Panc1 (cell line): ENCODE results near the gene ZBTB20. TPM values are rescaled to one million over a fixed set of nuclear protein-coding genes. Genes with fewer than 3 reads are reported as not detected.

Experiments used
- ATAC-seq: fragments of 200-7000 bp; cut with Tn5 transposase; 2 replicates; pipeline ENCODE4 v1.9.1; 2020; ENCODE audit warnings: mild to moderate bottlenecking, moderate library complexity
- BruUV-seq: library from RNA; stranded (reverse); fragments of 400-500 nt; replicated peaks from 2 replicates; lab custom pipeline; 2021; lab: Mats Ljungman, UMichigan
- CTCF ChIA-PET: fragments of 300-600 bp; sonication (Branson Sonifier 250); formaldehyde crosslinking; loops from one replicate; lab custom pipeline; 2022; ENCODE audit warnings: antibody characterized with exemption; lab: Charles Lee
- POLR2A ChIA-PET: fragments of 300-600 bp; sonication (Branson Sonifier 250); formaldehyde crosslinking; loops from one replicate; lab custom pipeline; 2022; ENCODE audit warnings: antibody characterized with exemption; lab: Charles Lee
- DNase-seq: peaks from one replicate; pipeline ENCODE4 v3.0.0-alpha.2; 2010; ENCODE audit warnings: low read depth, low spot score
- H3K27ac ChIP-seq: 2 replicates; pipeline ENCODE4 v1.5.1; 2011; ENCODE audit warnings: mild to moderate bottlenecking, low read length, inconsistent platforms
- H3K27me3 ChIP-seq: fragments of 200-500 bp; sonication (Bioruptor generic); 2 replicates; pipeline ENCODE4 v1.6.0; 2014; ENCODE audit warnings: low read length, inconsistent platforms; ENCODE audit not compliant: control insufficient read depth, insufficient read depth
- H3K36me3 ChIP-seq: fragments of 200-500 bp; sonication (Bioruptor generic); 2 replicates; pipeline ENCODE4 v1.5.1; 2014; ENCODE audit warnings: inconsistent platforms, mild to moderate bottlenecking, low read length, moderate library complexity; ENCODE audit not compliant: control insufficient read depth, insufficient read depth
- H3K4me1 ChIP-seq: 2 replicates; pipeline ENCODE4 v1.5.1; 2011; ENCODE audit warnings: inconsistent platforms, mild to moderate bottlenecking, low read length, moderate library complexity; ENCODE audit not compliant: control insufficient read depth, insufficient read depth
- H3K4me3 ChIP-seq, 2 experiments: 2 replicates each; pipeline ENCODE4 v1.5.1; 2011 to 2012; ENCODE audit warnings: low read depth in 2 of 2, low read length in 2 of 2, mild to moderate bottlenecking in 2 of 2, inconsistent platforms in 1 of 2, moderate library complexity in 1 of 2
- H3K9me3 ChIP-seq: fragments of 200-500 bp; sonication (Bioruptor generic); 2 replicates; pipeline ENCODE4 v1.5.1; 2014; ENCODE audit warnings: low read depth, mild to moderate bottlenecking, inconsistent platforms, low read length, moderate library complexity; ENCODE audit not compliant: control insufficient read depth, insufficient read depth
- POLR2AphosphoS5 ChIP-seq: IDR thresholded peaks from 2 replicates; pipeline ENCODE4 v1.6.1; 2012; ENCODE audit warnings: mild to moderate bottlenecking, low read depth, low read length, moderate library complexity
- SIN3A ChIP-seq: IDR thresholded peaks from 2 replicates; pipeline ENCODE4 v1.6.1; 2012; ENCODE audit warnings: low read depth, mild to moderate bottlenecking, low read length, moderate library complexity, borderline replicate concordance; ENCODE audit not compliant: insufficient read depth
- TCF7L2 ChIP-seq: IDR thresholded peaks from 2 replicates; pipeline ENCODE4 v1.6.1; 2011; ENCODE audit warnings: mild to moderate bottlenecking, low read depth, low read length, inconsistent platforms
- in situ Hi-C: cut with HindIII; loops from 2 replicates; pipeline ENCODE4 v1.10.0; 2016; ENCODE audit warnings: low sequenced_read_pairs, low pct_unique_long_range_greater_than_20kb
- intact Hi-C: fragments of 100-400 bp; cut with micrococcal nuclease; formaldehyde crosslinking; loops from one replicate; pipeline ENCODE4 v1.10.0; 2022; ENCODE audit not compliant: unreplicated experiment
- total RNA-seq: library from RNA; stranded (reverse); gene quantifications from one replicate; pipeline ENCODE4 v1.2.1, GENCODE V29; 2021; ENCODE audit not compliant: unreplicated experiment
- TF ChIP-seq, protein P1 (sequence below), 2 experiments: IDR thresholded peaks; 2 replicates each; pipeline ENCODE4 v1.6.1; 2011 to 2012; ENCODE audit warnings: low read depth in 2 of 2, control low read depth in 1 of 2, low read length in 1 of 2, mild to moderate bottlenecking in 1 of 2, moderate library complexity in 1 of 2; ENCODE audit not compliant: insufficient read depth in 1 of 2
- TF ChIP-seq, protein P2 (sequence below): fragments of 450-650 bp; IDR thresholded peaks from 2 replicates; pipeline ENCODE4 v1.5.1; 2017; ENCODE audit warnings: mild to moderate bottlenecking

The ZBTB20 gene
- total RNA-seq, 1 experiment from 2014 or later, result 4.1 TPM

DNA sequence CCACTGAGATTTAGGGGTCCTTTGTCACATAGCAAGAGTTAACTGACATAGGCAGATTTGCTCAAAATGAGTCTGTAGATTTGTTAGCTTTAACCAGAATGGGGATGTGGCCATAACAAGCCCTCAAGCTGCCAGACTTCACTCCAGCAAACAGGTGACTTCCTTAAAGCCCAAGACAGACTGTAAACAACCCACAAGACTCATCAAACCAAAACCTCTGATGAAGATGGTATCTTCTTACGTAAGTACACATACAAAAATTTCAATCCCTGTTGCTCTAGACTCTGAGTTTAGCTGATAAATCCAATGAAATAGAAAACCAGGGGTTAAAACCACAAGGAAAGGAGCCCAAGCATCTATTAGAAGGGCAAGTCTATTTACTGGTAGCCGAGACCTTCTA is 18.2 kb upstream of the ZBTB20 start:
- POLR2A ChIA-PET, result no interaction called here

DNA sequence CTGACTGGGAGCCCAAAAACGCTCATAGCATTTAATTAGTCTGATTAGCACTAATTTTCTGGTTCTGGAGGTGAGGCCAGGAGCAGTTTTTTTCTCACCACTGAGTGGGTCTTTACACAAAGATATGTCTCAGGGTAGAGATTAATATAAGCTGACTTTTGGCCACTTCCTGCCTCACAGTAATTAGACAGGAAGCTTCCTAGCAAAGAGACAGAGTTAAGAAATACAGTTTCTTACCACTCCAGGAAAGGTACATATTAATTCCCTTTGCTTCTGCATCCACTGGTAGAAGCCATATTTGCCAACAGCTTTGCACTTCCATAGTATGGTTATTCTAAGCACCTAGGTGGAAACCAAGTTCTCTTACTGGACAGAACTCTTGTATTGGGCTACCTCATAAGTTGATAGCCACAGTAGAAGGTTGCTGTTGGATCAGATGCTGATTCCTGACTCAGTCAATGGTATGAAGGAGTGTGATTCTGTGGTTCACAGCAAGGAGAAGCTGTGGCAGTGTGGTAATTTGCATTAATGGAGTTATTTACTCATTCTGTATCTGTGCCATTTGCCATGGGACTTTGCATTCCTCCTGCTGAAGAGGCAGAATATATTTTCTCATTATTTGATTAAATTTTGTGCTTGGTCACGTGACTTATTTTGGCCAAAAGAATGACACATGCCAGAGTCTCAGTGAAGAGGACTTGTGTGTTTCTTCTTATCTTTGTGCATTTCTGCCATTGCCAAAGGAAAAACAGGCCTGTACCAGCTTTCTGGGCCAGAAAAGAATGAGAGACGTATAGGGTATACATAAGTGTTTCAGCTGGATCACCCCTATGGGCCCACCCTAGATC is 17.5 kb upstream of the ZBTB20 start:
- ChIA-PET CTCF (no interaction called here), POLR2A (no interaction called here)
- in situ Hi-C loops, result no loop called here
- H3K4me3 ChIP-seq, result no peak overlapping the region
- ATAC-seq (no peak), DNase-seq (no peak)
- TF ChIP-seq, protein P1, sequence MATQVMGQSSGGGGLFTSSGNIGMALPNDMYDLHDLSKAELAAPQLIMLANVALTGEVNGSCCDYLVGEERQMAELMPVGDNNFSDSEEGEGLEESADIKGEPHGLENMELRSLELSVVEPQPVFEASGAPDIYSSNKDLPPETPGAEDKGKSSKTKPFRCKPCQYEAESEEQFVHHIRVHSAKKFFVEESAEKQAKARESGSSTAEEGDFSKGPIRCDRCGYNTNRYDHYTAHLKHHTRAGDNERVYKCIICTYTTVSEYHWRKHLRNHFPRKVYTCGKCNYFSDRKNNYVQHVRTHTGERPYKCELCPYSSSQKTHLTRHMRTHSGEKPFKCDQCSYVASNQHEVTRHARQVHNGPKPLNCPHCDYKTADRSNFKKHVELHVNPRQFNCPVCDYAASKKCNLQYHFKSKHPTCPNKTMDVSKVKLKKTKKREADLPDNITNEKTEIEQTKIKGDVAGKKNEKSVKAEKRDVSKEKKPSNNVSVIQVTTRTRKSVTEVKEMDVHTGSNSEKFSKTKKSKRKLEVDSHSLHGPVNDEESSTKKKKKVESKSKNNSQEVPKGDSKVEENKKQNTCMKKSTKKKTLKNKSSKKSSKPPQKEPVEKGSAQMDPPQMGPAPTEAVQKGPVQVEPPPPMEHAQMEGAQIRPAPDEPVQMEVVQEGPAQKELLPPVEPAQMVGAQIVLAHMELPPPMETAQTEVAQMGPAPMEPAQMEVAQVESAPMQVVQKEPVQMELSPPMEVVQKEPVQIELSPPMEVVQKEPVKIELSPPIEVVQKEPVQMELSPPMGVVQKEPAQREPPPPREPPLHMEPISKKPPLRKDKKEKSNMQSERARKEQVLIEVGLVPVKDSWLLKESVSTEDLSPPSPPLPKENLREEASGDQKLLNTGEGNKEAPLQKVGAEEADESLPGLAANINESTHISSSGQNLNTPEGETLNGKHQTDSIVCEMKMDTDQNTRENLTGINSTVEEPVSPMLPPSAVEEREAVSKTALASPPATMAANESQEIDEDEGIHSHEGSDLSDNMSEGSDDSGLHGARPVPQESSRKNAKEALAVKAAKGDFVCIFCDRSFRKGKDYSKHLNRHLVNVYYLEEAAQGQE (IDR thresholded peaks at IDR 0.05; ENCODE audit: insufficient read depth in 1 of 2, low read depth in 2 of 2, low read length in 1 of 2), result no peak
- no peak for TF ChIP-seq SIN3A
- TF ChIP-seq, protein P2, sequence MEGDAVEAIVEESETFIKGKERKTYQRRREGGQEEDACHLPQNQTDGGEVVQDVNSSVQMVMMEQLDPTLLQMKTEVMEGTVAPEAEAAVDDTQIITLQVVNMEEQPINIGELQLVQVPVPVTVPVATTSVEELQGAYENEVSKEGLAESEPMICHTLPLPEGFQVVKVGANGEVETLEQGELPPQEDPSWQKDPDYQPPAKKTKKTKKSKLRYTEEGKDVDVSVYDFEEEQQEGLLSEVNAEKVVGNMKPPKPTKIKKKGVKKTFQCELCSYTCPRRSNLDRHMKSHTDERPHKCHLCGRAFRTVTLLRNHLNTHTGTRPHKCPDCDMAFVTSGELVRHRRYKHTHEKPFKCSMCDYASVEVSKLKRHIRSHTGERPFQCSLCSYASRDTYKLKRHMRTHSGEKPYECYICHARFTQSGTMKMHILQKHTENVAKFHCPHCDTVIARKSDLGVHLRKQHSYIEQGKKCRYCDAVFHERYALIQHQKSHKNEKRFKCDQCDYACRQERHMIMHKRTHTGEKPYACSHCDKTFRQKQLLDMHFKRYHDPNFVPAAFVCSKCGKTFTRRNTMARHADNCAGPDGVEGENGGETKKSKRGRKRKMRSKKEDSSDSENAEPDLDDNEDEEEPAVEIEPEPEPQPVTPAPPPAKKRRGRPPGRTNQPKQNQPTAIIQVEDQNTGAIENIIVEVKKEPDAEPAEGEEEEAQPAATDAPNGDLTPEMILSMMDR, result no peak
- no peak for TF ChIP-seq POLR2AphosphoS5
- TF ChIP-seq TCF7L2, result no peak
- intact Hi-C loops, result loop anchor here (10.0 kb wide), 1 partner anchor 340 kb away; no protein-coding TSS in a partner anchor
- H3K27ac ChIP-seq, result no peak overlapping the region
- H3K27me3 ChIP-seq, result no peaks in the 10 kb centered on the region
- BruUV-seq, result no TSS peak
- no peaks in the 10 kb centered on the region for H3K4me1 ChIP-seq
- H3K36me3 ChIP-seq, result no peaks in the 10 kb centered on the region
- no peaks in the 10 kb centered on the region for H3K9me3 ChIP-seq

More for the DNA sequence above, 18.2 kb upstream of the ZBTB20 start:
- intact Hi-C loops (loop anchor here (10.0 kb wide), 1 partner anchor 340 kb away; no protein-coding TSS in a partner anchor), in situ Hi-C loops (no loop called here)
- no TSS peak for BruUV-seq
- no peaks in the 10 kb centered on the region for H3K4me1 ChIP-seq
- H3K27ac ChIP-seq, result no peak overlapping the region
- no peak overlapping the region for H3K4me3 ChIP-seq
- CTCF ChIA-PET, result no interaction called here
- H3K36me3 ChIP-seq, result no peaks in the 10 kb centered on the region
- no peak for DNase-seq
- TF ChIP-seq TCF7L2 (no peak), POLR2AphosphoS5 (no peak), SIN3A (no peak)
- TF ChIP-seq, protein P2, result no peak
- TF ChIP-seq, protein P1 (IDR thresholded peaks at IDR 0.05; ENCODE audit: insufficient read depth in 1 of 2, low read depth in 2 of 2, low read length in 1 of 2), result no peak
- H3K9me3 ChIP-seq, result no peaks in the 10 kb centered on the region
- ATAC-seq, result no peak
- H3K27me3 ChIP-seq, result no peaks in the 10 kb centered on the region
